SK-N-SH treated with all-trans-retinoic acid at 6 μM for 48 hours (cell line): Measurements from ENCODE around the gene C15orf40.

Experiments
- ATAC-seq: fragments of 200-7000 bp; cut with Tn5 transposase; 3 replicates; pipeline ENCODE4 v1.9.1; 2020; ENCODE audit warnings: mild to moderate bottlenecking, moderate library complexity
- BACH2 ChIP-seq: fragments of 250-450 bp; sonication (Bioruptor Pico); IDR thresholded peaks from 2 replicates; pipeline ENCODE4 v1.9.0; 2021; ENCODE audit warnings: mild to moderate bottlenecking, borderline replicate concordance
- CREB5 ChIP-seq: fragments of 250-450 bp; sonication (Bioruptor Pico); IDR thresholded peaks from 2 replicates; pipeline ENCODE4 v1.5.1; 2020; ENCODE audit warnings: low read depth, mild to moderate bottlenecking, moderate library complexity
- CSDC2 ChIP-seq: fragments of 250-450 bp; sonication (Bioruptor Pico); IDR thresholded peaks from 2 replicates; pipeline ENCODE4 v1.5.0; 2020; ENCODE audit warnings: mild to moderate bottlenecking, moderate library complexity
- CSRNP3 ChIP-seq: fragments of 250-450 bp; sonication (Bioruptor Pico); IDR thresholded peaks from 2 replicates; pipeline ENCODE4 v1.5.1; 2021; ENCODE audit warnings: mild to moderate bottlenecking, moderate library complexity
- ESRRG ChIP-seq: fragments of 250-450 bp; sonication (Bioruptor Pico); IDR thresholded peaks from 2 replicates; pipeline ENCODE4 v1.6.1; 2021; ENCODE audit warnings: mild to moderate bottlenecking
- GLIS3 ChIP-seq: fragments of 250-450 bp; sonication (Bioruptor Pico); IDR thresholded peaks from 2 replicates; pipeline ENCODE4 v1.5.0; 2020; ENCODE audit warnings: mild to moderate bottlenecking, moderate library complexity
- ISL1 ChIP-seq: fragments of 250-450 bp; sonication (Bioruptor Pico); IDR thresholded peaks from 2 replicates; pipeline ENCODE4 v2.1.2; 2022; ENCODE audit warnings: mild to moderate bottlenecking, moderate library complexity
- OSR1 ChIP-seq: fragments of 250-450 bp; sonication (Bioruptor Pico); IDR thresholded peaks from 2 replicates; pipeline ENCODE4 v1.8.0; 2022; ENCODE audit warnings: moderate library complexity, mild to moderate bottlenecking, inconsistent platforms
- PATZ1 ChIP-seq: fragments of 250-450 bp; sonication (Bioruptor Pico); IDR thresholded peaks from 2 replicates; pipeline ENCODE4 v1.8.0; 2020; ENCODE audit warnings: mild to moderate bottlenecking, moderate library complexity, borderline replicate concordance
- POU6F1 ChIP-seq: fragments of 250-450 bp; sonication (Bioruptor Pico); IDR thresholded peaks from 2 replicates; pipeline ENCODE4 v1.8.0; 2021; ENCODE audit warnings: low read depth, mild to moderate bottlenecking, moderate library complexity, borderline replicate concordance
- PPARA ChIP-seq: fragments of 250-450 bp; sonication (Bioruptor Pico); IDR thresholded peaks from 2 replicates; pipeline ENCODE4 v1.5.0; 2020; ENCODE audit warnings: mild to moderate bottlenecking, borderline replicate concordance
- RARB ChIP-seq: fragments of 250-450 bp; sonication (Bioruptor Pico); IDR thresholded peaks from 2 replicates; pipeline ENCODE4 v1.8.0; 2021; ENCODE audit warnings: mild to moderate bottlenecking, moderate library complexity
- SNAI2 ChIP-seq: fragments of 250-450 bp; sonication (Bioruptor Pico); IDR thresholded peaks from 2 replicates; pipeline ENCODE4 v1.5.0; 2020; ENCODE audit warnings: mild to moderate bottlenecking, moderate library complexity
- TCF4 ChIP-seq: fragments of 250-450 bp; sonication (Bioruptor Pico); IDR thresholded peaks from 2 replicates; pipeline ENCODE4 v1.8.0; 2021; ENCODE audit warnings: mild to moderate bottlenecking, moderate library complexity, borderline replicate concordance
- TOX ChIP-seq: fragments of 250-450 bp; sonication (Bioruptor Pico); IDR thresholded peaks from 2 replicates; pipeline ENCODE4 v1.8.0; 2021; ENCODE audit warnings: mild to moderate bottlenecking, moderate library complexity, borderline replicate concordance
- TSHZ2 ChIP-seq: fragments of 250-450 bp; sonication (Bioruptor Pico); IDR thresholded peaks from 2 replicates; pipeline ENCODE4 v1.5.0; 2020; ENCODE audit warnings: mild to moderate bottlenecking, moderate library complexity
- ZC3H10 ChIP-seq: fragments of 250-450 bp; sonication (Bioruptor Pico); IDR thresholded peaks from 2 replicates; pipeline ENCODE4 v1.5.1; 2021; ENCODE audit warnings: mild to moderate bottlenecking, moderate library complexity
- ZFP3 ChIP-seq: fragments of 250-450 bp; sonication (Bioruptor Pico); IDR thresholded peaks from 2 replicates; pipeline ENCODE4 v1.5.0; 2020; ENCODE audit warnings: mild to moderate bottlenecking, moderate library complexity
- ZFP30 ChIP-seq: fragments of 450-650 bp; formaldehyde crosslinking; IDR thresholded peaks from 2 replicates; pipeline ENCODE4 v1.5.0; 2022; ENCODE audit warnings: mild to moderate bottlenecking, moderate library complexity
- ZNF565 ChIP-seq: fragments of 450-650 bp; formaldehyde crosslinking; conservative IDR thresholded peaks from 2 replicates; pipeline ENCODE4 v1.5.0; 2020; ENCODE audit warnings: low read depth, mild to moderate bottlenecking, moderate library complexity
- ZNF70 ChIP-seq: fragments of 450-650 bp; formaldehyde crosslinking; IDR thresholded peaks from 2 replicates; pipeline ENCODE4 v1.5.0; 2020; ENCODE audit warnings: mild to moderate bottlenecking, moderate library complexity
- ZNF8 ChIP-seq: fragments of 450-650 bp; formaldehyde crosslinking; IDR thresholded peaks from 2 replicates; pipeline ENCODE4 v1.5.0; 2020; ENCODE audit warnings: mild to moderate bottlenecking, moderate library complexity

C15orf40 gene

GRCh38 chr15:82968066-82968465 lies 43.4 kb downstream of the C15orf40 start:
- ATAC-seq: no peak
- TF ChIP-seq TCF4 (CRISPR knock-in tag) (no peak), PATZ1 (CRISPR knock-in tag) (no peak), ESRRG (CRISPR knock-in tag) (no peak), ZFP3 (CRISPR knock-in tag) (no peak), ZNF70 (CRISPR knock-in tag) (no peak), CSDC2 (CRISPR knock-in tag) (no peak), TSHZ2 (CRISPR knock-in tag) (no peak), ZFP30 (no peak), CREB5 (CRISPR knock-in tag) (no peak), POU6F1 (CRISPR knock-in tag) (no peak), PPARA (CRISPR knock-in tag) (no peak), GLIS3 (CRISPR knock-in tag) (no peak), ZC3H10 (CRISPR knock-in tag) (no peak), RARB (CRISPR knock-in tag) (no peak), OSR1 (CRISPR knock-in tag) (no peak), CSRNP3 (CRISPR knock-in tag) (no peak), ZNF8 (CRISPR knock-in tag) (no peak), ZNF565 (CRISPR knock-in tag) (no peak), BACH2 (CRISPR knock-in tag) (no peak), TOX (CRISPR knock-in tag) (no peak)

- no peak for ATAC-seq
- TF ChIP-seq BACH2 (CRISPR knock-in tag): no peak
- TF ChIP-seq SNAI2 (CRISPR knock-in tag): no peak
- TF ChIP-seq CREB5 (CRISPR knock-in tag): no peak
- no peak for TF ChIP-seq ZC3H10 (CRISPR knock-in tag)
- no peak for TF ChIP-seq ZNF8 (CRISPR knock-in tag)
- no peak for TF ChIP-seq GLIS3 (CRISPR knock-in tag)
- TF ChIP-seq ISL1: no peak
- no peak for TF ChIP-seq TCF4 (CRISPR knock-in tag)
- TF ChIP-seq CSDC2 (CRISPR knock-in tag): no peak
Measured at GRCh38 chr15:82966671-82967071, 44.8 kb downstream of the C15orf40 start.
